MCF 10A (cell line): Measurements from ENCODE around the gene UBE2A. TPM values are rescaled to one million over a fixed set of nuclear protein-coding genes. Genes with fewer than 3 reads are reported as not detected.
A peak's percentile ranks its signal among the peaks of the same experiment; 100 is the strongest.

ENCODE experiments used
- BruUV-seq: library from RNA; stranded (reverse); fragments of 400-500 nt; replicated peaks from 2 replicates; lab custom pipeline; 2021; lab: Mats Ljungman, UMichigan
- CTCF ChIA-PET: fragments of 300-600 bp; sonication (Branson Sonifier 250); formaldehyde crosslinking; extraction: SDS; loops from one replicate; lab custom pipeline; 2021; ENCODE audit warnings: antibody characterized with exemption, inconsistent platforms; lab: Yijun Ruan, JAX
- POLR2A ChIA-PET: fragments of 300-600, 350-650 bp; sonication (Branson Sonifier 250); formaldehyde crosslinking; extraction: SDS; loops from one replicate; lab custom pipeline; 2020; ENCODE audit warnings: antibody characterized with exemption, inconsistent platforms; lab: Yijun Ruan, JAX
- DNase-seq: peaks from one replicate; pipeline ENCODE4 v3.0.0-alpha.2; 2018; ENCODE audit not compliant: unreplicated experiment
- H3K27ac Mint-ChIP-seq: one replicate; pipeline ENCODE4 v1.8.0; 2022; ENCODE audit warnings: mild to moderate bottlenecking, low read depth, mixed read lengths; ENCODE audit not compliant: unreplicated experiment
- H3K27me3 Mint-ChIP-seq: one replicate; pipeline ENCODE4 v1.8.0; 2022; ENCODE audit warnings: mixed read lengths; ENCODE audit not compliant: insufficient read depth, unreplicated experiment
- H3K36me3 Mint-ChIP-seq: one replicate; pipeline ENCODE4 v1.8.0; 2022; ENCODE audit warnings: mild to moderate bottlenecking, moderate library complexity, mixed read lengths; ENCODE audit not compliant: insufficient read depth, unreplicated experiment
- H3K4me1 Mint-ChIP-seq: one replicate; pipeline ENCODE4 v1.8.0; 2022; ENCODE audit warnings: mixed read lengths; ENCODE audit not compliant: insufficient read depth, unreplicated experiment
- H3K4me3 Mint-ChIP-seq: one replicate; pipeline ENCODE4 v1.8.0; 2022; ENCODE audit warnings: mild to moderate bottlenecking, moderate library complexity, mixed read lengths; ENCODE audit not compliant: unreplicated experiment
- H3K9me3 Mint-ChIP-seq: one replicate; pipeline ENCODE4 v1.8.0; 2022; ENCODE audit warnings: mixed read lengths; ENCODE audit not compliant: unreplicated experiment
- CTCF ChIP-seq: fragments of 200-600 bp; IDR thresholded peaks from one replicate; pipeline ENCODE4 v1.8.0; 2022; ENCODE audit warnings: antibody characterized with exemption, mild to moderate bottlenecking; ENCODE audit not compliant: unreplicated experiment
- intact Hi-C: fragments of 100-400 bp; cut with micrococcal nuclease; formaldehyde crosslinking; loops from 2 replicates; pipeline ENCODE4 v1.14.1; 2022
- total RNA-seq: library from RNA; stranded (reverse); gene quantifications from 2 replicates; pipeline ENCODE4 v1.2.3, GENCODE V29; 2022

The UBE2A gene
- total RNA-seq, 1 experiment from 2014 or later = 52.2 TPM

- H3K27me3 Mint-ChIP-seq = no peaks in the 10 kb centered on the region
- H3K4me3 Mint-ChIP-seq = no peak overlapping the region
- no peak for DNase-seq
- CTCF ChIA-PET = interaction anchor here (0.9 to 1.1 kb wide), 3 partner anchors 63 to 313 kb away, joined by 3 to 5 read pairs (median 3); no protein-coding TSS in a partner anchor
- H3K4me1 Mint-ChIP-seq = no peaks in the 10 kb centered on the region
- no peaks in the 10 kb centered on the region for H3K9me3 Mint-ChIP-seq
- BruUV-seq = no TSS peak
- H3K27ac Mint-ChIP-seq = no peak overlapping the region
- no peak for TF ChIP-seq CTCF
- peaks cover 6% of the 10 kb centered on the region for H3K36me3 Mint-ChIP-seq
- intact Hi-C loops = no loop called here
- POLR2A ChIA-PET = no interaction called here
Observed at GRCh38 chrX:119579414-119579813, 5.1 kb downstream of the UBE2A start.

DNA sequence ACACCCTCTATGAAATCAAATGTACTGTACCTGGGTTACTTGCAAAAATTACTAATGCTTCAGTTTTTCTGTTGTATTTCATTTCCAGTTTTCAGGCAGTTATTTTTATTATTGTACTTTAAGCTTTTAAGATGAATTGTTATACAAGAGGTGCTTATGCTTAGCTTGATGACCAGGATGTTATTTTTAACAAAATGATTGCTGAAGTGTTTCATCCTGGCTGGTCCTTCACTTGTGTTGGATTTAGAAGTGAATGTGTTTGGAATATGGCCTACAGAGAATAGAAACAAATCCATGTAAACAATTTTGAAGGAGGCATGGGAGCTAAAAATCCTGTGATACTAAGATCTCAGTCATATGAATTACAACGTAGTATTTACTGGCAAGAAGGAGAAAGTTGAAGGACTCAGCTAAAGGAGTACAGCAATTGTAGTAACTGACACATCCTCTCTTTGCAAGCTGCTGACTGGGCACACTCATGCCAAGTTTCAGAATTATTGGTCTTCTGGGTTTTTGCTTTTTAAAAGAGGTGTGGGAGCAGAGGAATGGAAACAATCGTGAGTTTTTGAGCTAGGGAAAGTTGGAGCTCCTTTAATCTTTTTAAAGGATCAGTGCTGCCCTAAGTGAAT is 9.2 kb downstream of the UBE2A start:
- H3K27me3 Mint-ChIP-seq = no peaks in the 10 kb centered on the region
- no peak for TF ChIP-seq CTCF
- H3K4me1 Mint-ChIP-seq = no peaks in the 10 kb centered on the region
- no peak overlapping the region for H3K27ac Mint-ChIP-seq
- POLR2A ChIA-PET = interaction anchor here (1.1 to 1.8 kb wide), 3 partner anchors 9 to 23 kb away, joined by 3 to 9 read pairs (median 3); partner anchors contain the start of genes NKRF and UBE2A
- BruUV-seq = TSS peak; percentile 50
- no peak for DNase-seq
- CTCF ChIA-PET = interaction anchor here (0.5 to 2.6 kb wide), 6 partner anchors 9 to 554 kb away, joined by 3 to 11 read pairs (median 4); no protein-coding TSS in a partner anchor
- H3K4me3 Mint-ChIP-seq = no peak overlapping the region
- no peaks in the 10 kb centered on the region for H3K36me3 Mint-ChIP-seq
- intact Hi-C loops = no loop called here
- no peaks in the 10 kb centered on the region for H3K9me3 Mint-ChIP-seq

DNA sequence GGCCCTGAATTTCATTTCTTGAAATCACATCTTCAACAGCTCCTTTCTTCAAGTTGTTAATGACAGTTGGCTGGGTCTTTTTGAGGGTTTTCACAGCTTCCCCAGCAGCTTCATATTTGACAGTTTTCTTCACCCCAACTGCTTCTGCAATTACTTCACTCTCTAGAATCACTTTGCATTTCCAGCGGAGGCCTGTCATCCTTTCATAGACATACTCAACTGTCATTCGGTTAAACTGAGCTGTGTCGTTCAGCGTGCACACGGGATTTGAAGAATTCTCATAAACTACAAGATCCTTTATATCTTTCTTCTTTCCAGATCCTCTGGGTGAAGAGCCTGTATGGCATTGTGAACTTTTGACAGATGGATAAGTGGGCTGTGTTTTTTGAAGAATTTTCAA is 15.4 kb downstream of the UBE2A start:
- intact Hi-C loops = no loop called here
- no peak for DNase-seq
- CTCF ChIA-PET = interaction anchor here (2.8 kb wide), 1 partner anchor 13 kb away, joined by 9 read pairs; no protein-coding TSS in a partner anchor
- TF ChIP-seq CTCF = no peak
- no peak overlapping the region for H3K27ac Mint-ChIP-seq
- no peaks in the 10 kb centered on the region for H3K4me1 Mint-ChIP-seq
- H3K9me3 Mint-ChIP-seq = no peaks in the 10 kb centered on the region
- no peak overlapping the region for H3K4me3 Mint-ChIP-seq
- peaks cover 33% of the 10 kb centered on the region for H3K36me3 Mint-ChIP-seq
- no peaks in the 10 kb centered on the region for H3K27me3 Mint-ChIP-seq
- TSS peak; percentile 47 for BruUV-seq
- POLR2A ChIA-PET = interaction anchor here (0.7 kb wide), 1 partner anchor 13 kb away, joined by 3 read pairs; no protein-coding TSS in a partner anchor

DNA sequence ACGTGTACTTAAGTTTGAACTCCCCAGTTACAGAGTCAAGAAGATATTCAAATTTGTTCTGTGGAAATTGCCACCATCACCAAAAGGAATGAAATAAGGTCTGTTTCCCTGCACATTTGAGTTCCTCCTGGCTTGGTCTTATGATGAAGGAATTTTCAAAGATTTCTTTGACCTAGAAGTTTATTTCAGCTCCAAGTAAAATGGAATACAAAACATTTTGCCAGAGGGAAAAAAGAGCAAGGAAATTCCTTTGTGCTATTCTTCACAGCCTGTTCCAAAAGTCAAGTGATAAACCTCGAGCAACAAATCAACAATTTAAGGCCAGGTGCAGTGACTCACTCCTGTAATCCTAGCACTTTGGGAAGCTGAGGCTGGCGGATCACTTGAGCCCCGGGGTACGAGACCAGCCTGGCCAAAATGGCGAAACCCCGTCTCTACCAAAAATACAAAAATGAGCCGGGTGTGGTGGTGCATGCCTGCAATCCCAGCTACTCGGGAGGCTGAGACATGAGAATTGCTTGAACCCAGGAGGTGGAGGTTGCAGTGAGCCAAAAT is 28.4 kb downstream of the UBE2A start:
- peak; percentile 23 for DNase-seq
- CTCF ChIA-PET = interaction anchor here (0.6 to 1.9 kb wide), 7 partner anchors 9 to 182 kb away, joined by 3 to 9 read pairs (median 3); no protein-coding TSS in a partner anchor
- H3K27ac Mint-ChIP-seq = no peak overlapping the region
- no peaks in the 10 kb centered on the region for H3K27me3 Mint-ChIP-seq
- peaks cover 4% of the 10 kb centered on the region for H3K36me3 Mint-ChIP-seq
- no peak for TF ChIP-seq CTCF
- POLR2A ChIA-PET = interaction anchor here (1.0 to 6.6 kb wide), 4 partner anchors 25 to 189 kb away, joined by 3 to 48 read pairs (median 6); partner anchors contain the start of genes RPL39 and UBE2A
- peaks cover 4% of the 10 kb centered on the region for H3K4me1 Mint-ChIP-seq
- intact Hi-C loops = no loop called here
- no peaks in the 10 kb centered on the region for H3K9me3 Mint-ChIP-seq
- BruUV-seq = no TSS peak
- H3K4me3 Mint-ChIP-seq = no peak overlapping the region
